Measurements from ENCODE around the gene LRRTM4.

The LRRTM4 gene

DNA sequence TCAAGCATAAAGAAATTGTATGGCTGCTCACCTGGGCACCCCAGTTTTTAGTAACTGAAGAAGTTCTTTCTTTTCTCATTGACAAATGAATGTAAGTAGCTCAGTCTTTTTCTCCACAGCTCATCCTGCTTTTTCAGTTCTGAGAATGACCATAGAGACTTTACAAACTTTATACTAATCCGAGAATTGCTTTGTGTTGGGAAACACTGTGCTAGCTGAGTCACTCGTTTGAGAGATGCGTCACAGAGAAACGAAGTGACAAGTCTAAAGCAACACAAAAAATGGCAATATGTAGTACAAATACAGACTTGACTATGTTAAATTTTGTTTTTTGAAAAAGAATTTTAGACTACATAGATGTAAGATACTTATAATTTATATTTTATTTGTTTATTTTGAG is 9.0 kb downstream of the LRRTM4 start:
- no peak for DNase-seq (ENCODE audit: low read depth)
- H3K4me3 ChIP-seq (ENCODE audit: control insufficient read depth, low read depth, low read length), result no peak overlapping the region
- TF ChIP-seq, protein P1, sequence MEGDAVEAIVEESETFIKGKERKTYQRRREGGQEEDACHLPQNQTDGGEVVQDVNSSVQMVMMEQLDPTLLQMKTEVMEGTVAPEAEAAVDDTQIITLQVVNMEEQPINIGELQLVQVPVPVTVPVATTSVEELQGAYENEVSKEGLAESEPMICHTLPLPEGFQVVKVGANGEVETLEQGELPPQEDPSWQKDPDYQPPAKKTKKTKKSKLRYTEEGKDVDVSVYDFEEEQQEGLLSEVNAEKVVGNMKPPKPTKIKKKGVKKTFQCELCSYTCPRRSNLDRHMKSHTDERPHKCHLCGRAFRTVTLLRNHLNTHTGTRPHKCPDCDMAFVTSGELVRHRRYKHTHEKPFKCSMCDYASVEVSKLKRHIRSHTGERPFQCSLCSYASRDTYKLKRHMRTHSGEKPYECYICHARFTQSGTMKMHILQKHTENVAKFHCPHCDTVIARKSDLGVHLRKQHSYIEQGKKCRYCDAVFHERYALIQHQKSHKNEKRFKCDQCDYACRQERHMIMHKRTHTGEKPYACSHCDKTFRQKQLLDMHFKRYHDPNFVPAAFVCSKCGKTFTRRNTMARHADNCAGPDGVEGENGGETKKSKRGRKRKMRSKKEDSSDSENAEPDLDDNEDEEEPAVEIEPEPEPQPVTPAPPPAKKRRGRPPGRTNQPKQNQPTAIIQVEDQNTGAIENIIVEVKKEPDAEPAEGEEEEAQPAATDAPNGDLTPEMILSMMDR (IDR thresholded peaks at IDR 0.05; ENCODE audit: control insufficient read depth, insufficient read depth, low read depth, low read length, missing control alignments), result no peak

DNA sequence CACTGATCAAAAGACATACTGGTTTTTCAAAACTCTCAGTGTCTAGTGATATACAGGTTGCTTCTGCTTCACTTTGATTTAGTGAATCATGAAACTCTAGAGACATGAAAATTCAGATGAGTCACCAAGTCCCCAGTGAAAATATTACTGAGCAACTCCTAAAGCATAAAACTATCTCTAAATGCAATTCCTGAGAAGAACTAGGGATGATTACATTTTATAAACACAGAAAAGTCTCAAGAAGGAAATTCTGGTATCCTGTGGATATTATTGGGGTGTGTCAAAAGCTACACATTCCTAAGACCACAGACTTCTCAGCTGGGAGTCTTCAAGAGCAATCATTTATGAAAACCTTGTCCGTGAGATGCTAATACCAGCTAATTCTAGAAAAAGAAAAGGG is 9.7 kb downstream of the LRRTM4 start:
- DNase-seq (ENCODE audit: low read depth), result no peak
- TF ChIP-seq, protein P1 (IDR thresholded peaks at IDR 0.05; ENCODE audit: control insufficient read depth, insufficient read depth, low read depth, low read length, missing control alignments), result no peak
- H3K4me3 ChIP-seq (ENCODE audit: control insufficient read depth, low read depth, low read length), result no peak overlapping the region

DNA sequence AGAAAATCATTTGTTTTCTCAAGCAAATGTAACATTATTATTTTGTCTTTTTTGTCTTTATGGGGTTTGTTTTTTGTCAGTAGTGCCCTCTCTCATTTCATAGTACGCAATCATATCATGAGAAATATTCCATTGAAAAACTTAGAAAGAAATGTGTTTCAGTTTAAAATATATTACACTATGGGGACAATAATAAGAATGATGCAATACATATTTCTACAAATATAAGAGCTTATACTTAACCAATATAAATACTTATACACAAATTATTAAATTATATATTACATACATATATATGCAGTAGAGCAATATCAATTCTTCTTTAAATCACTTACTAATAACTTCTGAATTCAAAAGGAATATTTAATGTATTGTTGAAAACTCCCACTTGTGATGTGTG is 13.7 kb downstream of the LRRTM4 start:
- no peak overlapping the region for H3K4me3 ChIP-seq (ENCODE audit: control insufficient read depth, low read depth, low read length)
- TF ChIP-seq, protein P1 (IDR thresholded peaks at IDR 0.05; ENCODE audit: control insufficient read depth, insufficient read depth, low read depth, low read length, missing control alignments), result no peak
- no peak for DNase-seq (ENCODE audit: low read depth)

DNA sequence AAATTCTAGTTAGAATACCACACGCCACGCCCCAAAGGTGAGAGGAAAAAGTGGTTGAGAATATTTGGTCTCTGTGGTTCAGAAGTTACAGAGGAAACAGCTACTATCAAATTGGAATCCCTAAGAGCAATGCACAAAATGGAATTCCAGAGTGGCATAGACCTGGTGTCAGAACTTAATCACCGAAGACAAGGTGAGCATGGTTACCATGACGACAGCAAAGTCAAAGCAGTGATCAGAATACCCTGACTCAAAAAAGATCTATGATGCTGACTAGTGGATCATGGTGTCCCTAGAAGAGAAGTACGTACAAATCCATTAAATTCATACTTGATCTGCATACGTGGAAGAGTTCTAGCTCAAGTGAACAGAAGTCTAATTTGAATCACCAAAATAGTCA is 14.5 kb downstream of the LRRTM4 start:
- no peak for DNase-seq (ENCODE audit: low read depth)
- no peak overlapping the region for H3K4me3 ChIP-seq (ENCODE audit: control insufficient read depth, low read depth, low read length)
- TF ChIP-seq, protein P1 (IDR thresholded peaks at IDR 0.05; ENCODE audit: control insufficient read depth, insufficient read depth, low read depth, low read length, missing control alignments), result no peak

DNA sequence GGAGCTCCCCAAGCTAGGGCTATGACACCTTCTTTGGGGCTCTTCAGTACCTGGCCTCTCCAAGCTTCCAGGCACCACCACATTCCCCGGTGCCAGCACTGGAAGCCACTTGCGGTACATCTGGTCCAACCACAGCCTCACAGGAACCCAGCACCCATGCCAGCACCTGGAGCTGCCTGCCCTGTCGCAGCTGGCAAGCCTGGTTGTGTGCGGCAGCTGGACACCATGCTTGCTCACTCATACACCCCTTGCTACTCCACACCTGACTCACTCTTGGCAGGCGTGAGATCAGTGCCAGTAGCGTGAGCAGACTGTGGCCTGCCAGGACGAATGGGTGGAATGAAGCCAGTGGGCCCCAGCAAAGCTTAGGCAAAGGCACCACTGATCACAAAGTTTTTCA is 34.0 kb downstream of the LRRTM4 start:
- TF ChIP-seq, protein P1 (IDR thresholded peaks at IDR 0.05; ENCODE audit: control insufficient read depth, insufficient read depth, low read depth, low read length, missing control alignments), result no peak
- DNase-seq (ENCODE audit: low read depth), result no peak
- H3K4me3 ChIP-seq (ENCODE audit: control insufficient read depth, low read depth, low read length), result no peak overlapping the region

DNA sequence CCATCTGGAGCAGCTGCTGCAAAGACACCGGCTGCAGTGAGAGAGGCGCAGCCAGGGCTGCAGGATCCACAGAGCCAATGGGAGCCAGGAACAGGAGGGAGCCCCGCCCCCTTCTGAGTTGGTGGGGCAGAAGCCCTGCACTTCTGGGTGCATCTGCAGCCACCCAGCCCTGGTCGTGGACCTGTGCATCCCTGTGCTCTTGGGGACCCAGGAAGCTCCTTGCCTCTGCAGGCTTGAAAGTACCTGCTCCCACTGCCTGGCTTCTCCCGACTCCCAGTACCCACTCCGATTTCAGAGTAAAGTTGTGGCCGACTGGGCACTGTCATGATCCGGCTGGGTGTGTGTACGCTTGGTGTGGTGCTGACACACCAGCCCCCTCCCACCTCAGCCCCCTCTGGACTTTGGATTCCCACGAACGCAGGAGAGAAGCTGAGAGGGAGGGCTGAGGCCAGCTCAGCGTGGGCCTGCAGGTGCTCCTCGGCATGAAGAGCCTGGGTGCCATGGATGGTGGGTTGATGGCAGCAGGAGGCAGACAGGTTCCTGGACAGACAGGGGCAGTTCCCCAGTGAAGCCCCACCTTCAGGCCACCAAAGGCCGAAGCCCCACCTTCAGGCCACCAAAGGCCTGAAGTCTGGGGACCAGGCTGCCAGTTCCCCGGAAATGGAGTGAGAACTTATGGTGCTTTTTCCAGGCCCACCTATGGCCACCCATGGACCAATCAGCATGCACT is 34.9 kb downstream of the LRRTM4 start:
- TF ChIP-seq, protein P1 (IDR thresholded peaks at IDR 0.05; ENCODE audit: control insufficient read depth, insufficient read depth, low read depth, low read length, missing control alignments), result no peak
- no peak overlapping the region for H3K4me3 ChIP-seq (ENCODE audit: control insufficient read depth, low read depth, low read length)
- DNase-seq (ENCODE audit: low read depth), result no peak

Measured in AG09309 (cell line).